Ishikawa (cell line): ENCODE results near the gene SMC1B.

Source experiments
- CEBPB ChIP-seq: IDR thresholded peaks from 2 replicates; pipeline ENCODE4 v1.6.1; 2012
- CREB1 ChIP-seq: IDR thresholded peaks from 2 replicates; pipeline ENCODE4 v1.6.1; 2012; ENCODE audit warnings: low read depth
- EGR1 ChIP-seq: IDR thresholded peaks from 2 replicates; pipeline ENCODE4 v1.6.1; 2012
- EP300 ChIP-seq: IDR thresholded peaks from 2 replicates; pipeline ENCODE4 v1.6.1; 2012; ENCODE audit warnings: borderline replicate concordance
- FOXM1 ChIP-seq: IDR thresholded peaks from 2 replicates; pipeline ENCODE4 v1.6.1; 2012; ENCODE audit warnings: low read depth, borderline replicate concordance
- MAX ChIP-seq: IDR thresholded peaks from 2 replicates; pipeline ENCODE4 v1.6.1; 2012
- NFIC ChIP-seq: IDR thresholded peaks from 2 replicates; pipeline ENCODE4 v1.6.1; 2012
- RAD21 ChIP-seq: IDR thresholded peaks from 2 replicates; pipeline ENCODE4 v1.6.1; 2012; ENCODE audit warnings: low read depth
- REST ChIP-seq: IDR thresholded peaks from 2 replicates; pipeline ENCODE4 v1.6.1; 2012; ENCODE audit warnings: low read depth, mild to moderate bottlenecking
- TAF1 ChIP-seq: IDR thresholded peaks from 2 replicates; pipeline ENCODE4 v1.6.1; 2012; ENCODE audit warnings: low read depth, mild to moderate bottlenecking
- TCF12 ChIP-seq: IDR thresholded peaks from 2 replicates; pipeline ENCODE4 v1.6.1; 2012; ENCODE audit warnings: low read depth
- TEAD4 ChIP-seq: IDR thresholded peaks from 2 replicates; pipeline ENCODE4 v1.6.1; 2012
- USF1 ChIP-seq: IDR thresholded peaks from 2 replicates; pipeline ENCODE4 v1.6.1; 2012
- YY1 ChIP-seq: IDR thresholded peaks from 2 replicates; pipeline ENCODE4 v1.6.1; 2012; ENCODE audit warnings: low read depth
- ZBTB7A ChIP-seq: IDR thresholded peaks from 2 replicates; pipeline ENCODE4 v1.6.1; 2012; ENCODE audit warnings: low read depth

Gene SMC1B

DNA sequence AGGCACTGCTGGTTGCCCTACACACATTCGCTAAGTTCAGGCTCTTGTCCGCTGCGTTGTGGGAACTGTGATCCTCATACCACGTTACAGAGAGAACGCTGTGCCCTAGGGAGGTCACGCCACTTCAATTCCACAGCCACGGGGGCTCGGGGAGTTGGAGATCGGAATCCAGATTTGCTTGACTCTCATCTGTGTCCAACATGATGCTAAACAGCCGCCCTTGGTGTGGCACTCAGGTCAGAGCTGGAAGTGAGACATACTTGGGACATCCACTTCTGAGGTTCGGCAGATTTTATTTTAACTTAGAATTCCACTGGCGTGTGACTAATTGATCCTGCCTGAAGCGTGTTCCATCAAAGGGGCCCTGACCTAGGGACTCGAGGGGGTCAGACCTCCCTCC, 41.8 kb upstream of the SMC1B start:
- TF ChIP-seq RAD21, result no peak
- no peak for TF ChIP-seq EGR1
- TF ChIP-seq REST, result no peak
- TF ChIP-seq USF1, result no peak
- no peak for TF ChIP-seq TAF1
- no peak for TF ChIP-seq MAX
- no peak for TF ChIP-seq ZBTB7A
- no peak for TF ChIP-seq FOXM1
- no peak for TF ChIP-seq EP300
- no peak for TF ChIP-seq CREB1

DNA sequence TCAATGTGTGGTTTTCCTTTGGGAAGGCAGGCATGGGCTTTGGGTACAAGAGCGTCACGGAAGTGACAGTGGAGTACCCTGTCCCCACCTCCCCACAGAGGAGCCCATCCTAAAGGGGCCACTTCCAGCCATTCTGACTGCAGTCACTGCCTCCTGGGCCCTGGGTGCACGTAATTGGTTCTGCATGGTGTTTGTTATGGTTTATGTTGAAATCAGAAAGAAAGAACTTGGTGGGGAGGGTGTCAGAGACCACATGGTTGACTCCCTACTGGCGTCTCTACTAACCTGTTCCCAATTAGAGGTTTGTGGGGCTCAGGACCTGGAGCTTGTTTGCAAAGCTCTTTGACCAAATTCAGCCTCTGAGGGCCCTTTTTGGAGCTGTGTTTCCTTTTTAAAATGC, 40.9 kb upstream of the SMC1B start:
- TF ChIP-seq EGR1, result no peak
- no peak for TF ChIP-seq USF1
- TF ChIP-seq MAX, result no peak
- no peak for TF ChIP-seq REST
- TF ChIP-seq RAD21, result no peak
- no peak for TF ChIP-seq TEAD4
- TF ChIP-seq EP300, result no peak
- TF ChIP-seq TAF1, result no peak
- no peak for TF ChIP-seq ZBTB7A
- TF ChIP-seq YY1, result no peak
- no peak for TF ChIP-seq TCF12
- no peak for TF ChIP-seq FOXM1
- TF ChIP-seq CREB1, result no peak
- TF ChIP-seq CEBPB, result no peak

DNA sequence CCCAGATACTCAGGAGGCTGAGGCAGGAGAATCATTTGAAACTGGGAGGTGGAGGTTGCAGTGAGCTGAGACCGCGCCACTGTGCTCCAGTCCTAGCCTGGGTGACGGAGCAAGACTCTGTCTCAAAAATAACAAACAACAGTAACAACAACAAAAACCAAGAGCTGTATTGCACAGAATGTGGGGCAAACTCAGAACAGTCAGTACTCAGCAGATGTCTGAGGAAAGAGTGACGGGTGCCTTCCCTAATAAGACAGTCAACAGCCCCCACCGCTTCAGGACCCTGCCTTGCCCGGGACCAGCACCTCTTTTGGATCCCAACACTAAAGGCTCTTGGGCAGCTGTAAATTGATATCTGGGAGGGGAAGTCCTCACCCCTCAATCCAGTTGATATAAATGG, 40.4 kb upstream of the SMC1B start:
- no peak for TF ChIP-seq FOXM1
- no peak for TF ChIP-seq YY1
- no peak for TF ChIP-seq CEBPB
- no peak for TF ChIP-seq EGR1
- no peak for TF ChIP-seq REST
- TF ChIP-seq EP300, result no peak
- TF ChIP-seq USF1, result no peak
- TF ChIP-seq MAX, result no peak

DNA sequence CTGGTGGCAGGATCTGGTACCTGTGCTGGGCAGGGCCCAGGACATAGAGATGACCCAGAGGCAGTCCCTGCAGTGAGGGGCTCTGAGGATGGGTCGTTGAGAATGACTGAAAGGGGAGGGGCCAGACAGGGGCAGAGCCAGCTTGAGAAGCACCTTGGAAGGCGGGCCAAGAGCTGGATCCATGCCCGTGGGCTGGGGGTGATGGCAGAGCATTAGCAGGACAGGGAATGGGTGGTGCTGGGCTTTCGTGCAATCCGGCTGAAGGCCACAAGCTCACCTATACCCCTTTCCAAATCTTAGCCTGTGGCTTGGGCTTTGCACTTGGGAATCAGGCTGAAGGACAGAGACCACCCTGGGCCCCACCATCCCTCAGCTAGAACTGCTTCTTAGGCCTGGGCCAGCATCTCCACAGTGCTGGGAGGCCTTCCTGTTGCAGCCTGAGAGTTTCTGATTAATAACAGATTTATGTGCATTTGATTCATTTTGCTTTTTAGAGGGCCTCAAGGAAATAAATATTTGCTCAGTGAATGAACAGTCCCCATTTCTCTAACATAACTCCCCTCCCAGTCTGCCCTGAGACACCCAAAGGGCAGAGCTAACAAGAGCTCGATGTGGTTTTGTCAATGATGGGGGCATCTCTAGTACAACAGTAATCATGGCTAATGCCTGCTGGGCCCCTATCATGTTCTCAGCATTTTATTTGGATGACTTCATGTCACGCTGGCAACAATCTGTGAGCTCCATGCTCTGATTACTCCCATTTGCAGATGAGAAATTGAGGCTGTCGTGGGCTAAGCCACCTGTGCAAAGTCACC, 39.4 kb upstream of the SMC1B start:
- TF ChIP-seq ZBTB7A (no peak), CEBPB (no peak), RAD21 (no peak), TEAD4 (no peak), REST (no peak), CREB1 (no peak), NFIC (no peak), FOXM1 (no peak), TAF1 (no peak), MAX (no peak), EP300 (no peak), YY1 (no peak), TCF12 (no peak), EGR1 (no peak), USF1 (no peak)
